Activated CD8-positive, alpha-beta memory T cell treated with anti-CD3 and anti-CD28 coated beads for 4 hours (primary cell): Measurements from ENCODE around the gene MFAP1.
"Not testable (repeated sequence)": the region's sequence is repeated elsewhere in the genome, so short reads cannot be mapped to it uniquely, and the experiment has no call there.

ENCODE experiments used
- DNase-seq, 2 donors: peaks; one replicate each; pipeline ENCODE4 v3.0.0-alpha.2; 2020; ENCODE audit warnings: low read depth in 2 of 2

Gene MFAP1

GRCh38 chr15:43821505-43821904, 3.0 kb downstream of the MFAP1 start:
- DNase-seq = no peak

GRCh38 chr15:43815064-43815463, 9.4 kb downstream of the MFAP1 start:
- DNase-seq = not testable (repeated sequence)

- no peak for DNase-seq
These were observed 15.4 kb downstream of the MFAP1 start for GRCh38 chr15:43808960-43809678.

- no peak for DNase-seq
These were observed 16.0 kb downstream of the MFAP1 start for GRCh38 chr15:43808435-43808950.

GRCh38 chr15:43802676-43803075, 21.8 kb downstream of the MFAP1 start:
- not testable (repeated sequence) for DNase-seq

GRCh38 chr15:43800286-43801141, 24.0 kb downstream of the MFAP1 start, which contains the start of gene HYPK:
TSS of gene HYPK (plus strand) at chr15:43800599. CDS start at chr15:43800623, 24 bp downstream.
- DNase-seq = peak; percentile 84 to 85

- no peak for DNase-seq
These were observed 24.6 kb downstream of the MFAP1 start, which contains the start of gene SERINC4 for GRCh38 chr15:43799945-43800285. TSS of gene SERINC4 (minus strand) at chr15:43800220. CDS start at chr15:43799986, 234 bp downstream.

- no peak for DNase-seq
These were observed 25.1 kb downstream of the MFAP1 start for GRCh38 chr15:43799209-43799944.

GRCh38 chr15:43796566-43796965, 27.9 kb downstream of the MFAP1 start:
- no peak for DNase-seq

GRCh38 chr15:43795997-43796396, 28.5 kb downstream of the MFAP1 start:
- no peak for DNase-seq

- DNase-seq = no peak
These were observed 29.3 kb downstream of the MFAP1 start for GRCh38 chr15:43795197-43795596.

GRCh38 chr15:43794269-43795037, 30.0 kb downstream of the MFAP1 start:
- DNase-seq = no peak

- DNase-seq = no peak
These were observed 30.8 kb downstream of the MFAP1 start for GRCh38 chr15:43793647-43794046.

- DNase-seq = peak in 1 of 2 donors; percentile 24
These were observed 31.6 kb downstream of the MFAP1 start for GRCh38 chr15:43792761-43793476.

GRCh38 chr15:43791993-43792760, 32.3 kb downstream of the MFAP1 start, which contains the start of gene SERF2:
TSS of gene SERF2 (plus strand) at chr15:43792320. CDS start at chr15:43792377, 57 bp downstream.
- DNase-seq = peak; percentile 99 to 100

- no peak for DNase-seq
These were observed 35.1 kb downstream of the MFAP1 start for GRCh38 chr15:43789409-43789808.

- no peak for DNase-seq
These were observed 45.5 kb downstream of the MFAP1 start for GRCh38 chr15:43779016-43779415.

- DNase-seq = peak; percentile 65 to 69
These were observed 47.1 kb downstream of the MFAP1 start for GRCh38 chr15:43777267-43777914.

- peak; percentile 52 to 60 for DNase-seq
These were observed 47.7 kb downstream of the MFAP1 start, which contains the start of gene ELL3 for GRCh38 chr15:43776718-43777266. TSS of gene ELL3 (minus strand) at chr15:43776966. CDS start at chr15:43776901, 65 bp downstream.
